GM19372 (cell line): ENCODE data around the gene CELF2.
"Not testable (repeated sequence)": the region's sequence is repeated elsewhere in the genome, so short reads cannot be mapped to it uniquely, and the experiment has no call there.

Source experiments
- ATAC-seq: cut with Tn5 transposase; IDR thresholded peaks from one replicate; pipeline ENCODE4 v1.9.1; 2021; ENCODE audit warnings: mild to moderate bottlenecking, low read depth, moderate library complexity; ENCODE audit not compliant: unreplicated experiment

The CELF2 gene

DNA sequence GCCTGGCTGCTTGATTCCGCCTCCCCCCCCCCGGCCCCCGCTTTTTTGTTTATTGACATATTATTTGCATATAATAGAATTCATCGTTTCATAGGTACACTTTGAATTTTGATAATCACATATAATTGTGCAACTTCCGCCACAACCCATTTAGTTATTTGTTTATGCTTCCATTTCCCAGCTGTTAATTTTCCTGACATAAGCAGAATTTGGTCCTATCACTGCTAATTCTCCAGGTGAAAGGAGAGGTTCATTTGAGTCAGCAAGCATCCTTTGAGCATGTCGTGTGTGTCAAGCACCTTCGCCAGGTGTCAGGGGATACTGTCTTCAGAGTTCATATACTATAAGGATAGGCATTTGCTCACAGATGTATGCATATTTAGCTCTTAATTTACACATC lies 102.2 kb downstream of the CELF2 start:
- ATAC-seq: no peak

DNA sequence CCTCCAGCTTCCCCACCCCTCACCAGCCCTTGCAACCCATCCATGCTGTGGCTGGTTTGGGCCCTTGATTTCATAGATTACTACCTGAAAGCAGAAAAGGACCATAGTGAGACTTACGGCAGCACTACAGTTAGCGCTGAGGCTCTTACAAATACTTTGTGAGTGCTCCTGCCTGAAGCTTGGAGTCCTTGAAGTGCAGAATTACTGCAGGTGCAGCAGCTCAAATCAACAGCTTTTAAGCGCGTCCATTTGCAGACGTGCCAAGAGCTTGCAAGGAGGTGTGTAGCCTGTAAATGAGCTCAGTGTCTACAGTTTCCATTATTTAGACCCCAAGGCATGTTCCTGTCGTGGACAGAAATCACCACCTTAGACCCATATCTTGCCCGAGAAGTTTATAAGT lies 103.0 kb downstream of the CELF2 start:
- ATAC-seq: no peak

DNA sequence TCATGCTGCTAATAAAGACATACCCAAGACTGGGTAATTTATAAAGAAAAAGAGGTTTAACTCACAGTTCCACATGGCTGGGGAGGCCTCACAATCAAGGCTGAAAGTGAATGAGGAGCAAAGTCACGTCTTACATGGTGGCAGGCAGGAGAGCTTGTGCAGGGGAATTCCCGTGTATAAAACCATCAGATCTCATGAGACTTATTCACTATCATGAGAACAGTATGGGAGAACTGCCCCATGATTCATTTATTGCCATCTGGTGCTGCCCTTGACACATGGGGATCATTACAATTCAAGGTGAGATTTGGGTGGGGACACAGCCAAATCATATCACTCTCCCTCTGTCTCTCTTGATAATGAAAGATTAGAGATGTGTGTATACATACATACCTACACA lies 106.2 kb downstream of the CELF2 start:
- not testable (repeated sequence) for ATAC-seq

DNA sequence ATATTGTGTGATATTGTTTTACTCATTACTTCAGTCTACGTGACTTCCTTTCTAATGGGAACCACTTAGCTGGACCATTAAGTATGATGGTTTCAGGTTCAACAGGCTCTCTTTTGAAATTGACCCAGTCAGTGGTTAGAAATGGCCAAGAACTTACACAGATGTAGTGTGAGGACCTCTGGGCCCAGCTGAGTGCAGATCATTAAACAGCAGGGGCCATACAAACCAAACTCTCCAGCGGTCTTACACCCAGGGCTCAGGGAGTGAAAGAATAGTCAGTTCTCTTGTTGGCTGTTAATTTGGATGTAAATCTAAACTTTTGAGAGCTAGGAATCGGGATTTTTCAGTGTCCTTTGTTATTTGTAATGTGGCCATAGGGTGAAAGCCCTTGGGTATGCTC lies 107.3 kb downstream of the CELF2 start:
- ATAC-seq: no peak

DNA sequence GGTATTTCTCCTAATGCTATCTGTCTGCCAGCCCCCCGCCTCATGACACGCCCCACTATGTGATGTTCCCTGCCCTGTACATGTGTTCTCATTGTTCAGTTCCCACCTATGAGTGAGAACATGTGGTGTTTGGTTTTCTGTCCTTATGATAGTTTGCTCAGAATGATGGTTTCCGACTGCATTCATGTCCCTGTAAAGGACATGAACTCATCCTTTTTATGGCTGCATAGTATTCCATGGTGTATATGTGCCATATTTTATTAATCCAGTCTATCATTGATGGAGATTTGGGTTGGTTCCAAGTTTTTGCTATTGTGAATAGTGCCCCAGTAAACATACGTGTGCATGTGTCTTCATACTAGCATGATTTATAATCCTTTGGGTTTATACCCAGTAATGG lies 109.3 kb downstream of the CELF2 start:
- not testable (repeated sequence) for ATAC-seq

DNA sequence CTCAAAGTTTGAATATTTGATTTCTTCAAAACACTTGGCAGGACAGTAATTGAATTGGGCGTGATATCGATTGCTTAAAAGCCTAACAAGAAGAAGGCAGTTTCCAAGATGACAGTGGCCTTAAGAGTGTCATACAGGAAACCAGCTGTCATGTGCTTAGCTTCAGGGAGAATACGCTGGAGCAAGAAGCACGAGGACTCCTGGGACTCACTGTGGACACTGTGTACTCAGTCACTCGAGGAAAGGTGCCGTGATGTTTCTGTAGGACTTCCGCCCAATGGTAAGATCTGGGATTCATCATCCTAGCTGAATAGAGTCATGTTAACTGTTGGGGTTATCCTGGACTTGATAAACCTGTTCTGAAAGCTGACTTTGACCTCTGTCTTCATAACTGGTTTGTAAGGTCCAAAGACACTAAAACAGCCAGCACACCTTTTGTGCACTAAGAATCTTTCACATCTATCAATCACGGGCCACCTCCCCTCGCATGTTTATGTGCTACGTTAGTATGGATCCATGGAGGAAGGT lies 113.5 kb downstream of the CELF2 start:
- ATAC-seq: no peak

DNA sequence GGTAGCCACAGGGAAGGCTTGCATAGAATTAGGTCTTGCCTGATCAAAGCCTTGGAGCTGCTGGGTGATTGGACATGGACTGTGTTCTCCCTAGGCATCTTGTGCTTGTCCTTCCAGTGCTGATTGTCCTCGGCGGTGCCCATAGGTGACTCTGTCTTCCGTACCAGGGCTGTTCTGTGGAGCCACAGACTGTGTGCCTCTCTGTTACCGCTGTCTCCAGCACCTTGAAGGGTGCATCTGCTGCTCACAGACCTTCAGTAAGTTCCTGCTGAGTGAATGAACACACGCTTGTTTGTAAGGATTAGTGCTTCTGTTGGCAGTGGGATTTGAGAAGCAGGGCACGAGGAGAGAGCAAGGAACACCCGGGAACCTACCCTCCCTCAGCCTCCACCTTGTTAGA lies 116.7 kb downstream of the CELF2 start:
- no peak for ATAC-seq

DNA sequence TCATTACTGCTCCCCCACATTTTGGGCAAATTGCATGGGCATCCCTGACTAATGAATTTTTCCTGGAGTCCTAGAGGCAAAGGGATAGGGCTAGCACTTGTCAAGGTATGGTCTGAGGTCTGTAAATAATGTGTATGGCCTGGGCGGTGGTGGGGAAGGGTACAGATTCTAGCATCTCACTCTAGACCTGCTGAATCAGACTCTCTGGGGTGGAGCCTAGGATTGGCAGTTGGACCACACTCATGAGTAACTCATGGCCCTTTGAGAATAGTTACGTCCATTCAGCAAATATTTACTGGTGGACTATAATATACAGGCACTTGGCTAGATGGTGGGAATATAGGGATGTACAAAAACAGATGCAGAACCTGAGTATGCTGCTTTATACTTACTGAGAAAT lies 118.0 kb downstream of the CELF2 start:
- ATAC-seq: no peak

DNA sequence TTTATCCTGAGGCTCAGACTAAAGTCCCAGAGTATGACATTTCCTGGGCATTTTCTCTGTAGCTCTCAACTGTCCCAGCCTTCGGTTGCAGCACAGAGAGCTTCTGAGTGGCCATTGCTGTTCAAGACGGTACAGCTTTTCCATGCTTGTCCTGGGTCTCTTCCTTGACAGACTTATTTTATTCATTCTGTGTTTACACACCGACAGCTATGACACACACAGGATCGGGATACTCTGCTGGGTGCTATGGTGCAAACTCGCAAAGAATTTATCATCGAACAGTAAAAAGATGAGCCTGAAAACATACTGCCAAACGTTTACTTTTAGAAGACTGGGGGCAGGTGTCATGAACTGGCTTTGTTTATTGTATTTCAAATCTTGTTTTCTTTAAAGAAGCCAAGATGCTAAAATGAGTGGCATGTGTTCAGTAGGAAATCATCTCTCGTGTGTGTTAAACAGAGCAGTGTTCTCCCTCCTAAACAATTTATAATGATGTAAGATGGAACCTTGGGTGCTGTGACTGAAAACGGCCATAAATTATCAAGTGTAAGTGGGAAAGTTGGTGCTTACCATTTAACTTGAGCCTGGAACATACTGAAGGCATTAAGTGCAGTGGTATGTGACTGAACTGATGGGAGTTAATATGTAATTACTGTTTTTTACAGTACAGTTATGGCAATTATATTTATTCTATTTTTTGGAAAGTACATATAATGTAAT lies 120.8 kb downstream of the CELF2 start:
- no peak for ATAC-seq

DNA sequence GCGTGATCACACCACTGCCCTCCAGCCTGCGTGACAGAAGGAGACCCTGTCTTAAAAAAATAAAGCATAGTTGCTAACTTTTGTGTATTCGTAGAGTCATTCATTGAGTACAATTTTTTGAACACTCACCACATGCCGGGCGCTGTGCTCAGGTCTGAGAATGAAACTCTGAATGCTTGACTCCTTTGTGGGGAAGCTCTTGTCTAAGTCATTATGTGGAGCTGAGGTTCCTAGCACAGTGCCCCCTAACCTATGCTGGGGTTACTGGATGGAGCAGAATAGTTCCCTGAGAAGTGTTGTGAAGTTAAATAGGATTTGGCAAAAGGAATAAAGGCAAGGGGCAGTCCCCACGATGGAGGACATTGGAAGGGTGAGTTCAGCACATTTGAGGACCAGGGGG lies 123.3 kb downstream of the CELF2 start:
- ATAC-seq: no peak

DNA sequence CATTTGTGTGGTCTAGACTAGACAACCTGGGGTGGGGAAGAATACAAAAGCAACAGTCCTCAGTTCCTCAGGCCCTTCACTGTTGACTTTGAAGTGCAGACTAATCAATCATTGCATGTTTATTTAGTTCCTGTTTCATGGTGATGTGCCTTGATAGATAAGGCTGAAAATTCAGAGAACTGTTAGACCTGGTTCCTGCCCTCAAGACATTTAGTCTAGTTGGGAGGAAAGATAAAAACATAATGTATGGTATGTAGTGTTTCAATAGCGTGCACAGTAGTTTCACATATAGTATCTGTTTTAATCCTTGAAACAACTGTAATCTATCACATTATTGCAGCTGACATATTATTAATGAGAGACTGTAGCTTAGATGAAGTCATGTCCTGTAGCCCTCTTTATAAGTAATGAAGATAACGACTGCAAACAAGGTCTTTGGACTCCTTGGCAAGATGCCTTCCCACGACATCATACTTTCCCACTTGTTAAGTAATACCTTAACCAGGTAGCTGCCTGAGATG lies 124.0 kb downstream of the CELF2 start:
- ATAC-seq: no peak

DNA sequence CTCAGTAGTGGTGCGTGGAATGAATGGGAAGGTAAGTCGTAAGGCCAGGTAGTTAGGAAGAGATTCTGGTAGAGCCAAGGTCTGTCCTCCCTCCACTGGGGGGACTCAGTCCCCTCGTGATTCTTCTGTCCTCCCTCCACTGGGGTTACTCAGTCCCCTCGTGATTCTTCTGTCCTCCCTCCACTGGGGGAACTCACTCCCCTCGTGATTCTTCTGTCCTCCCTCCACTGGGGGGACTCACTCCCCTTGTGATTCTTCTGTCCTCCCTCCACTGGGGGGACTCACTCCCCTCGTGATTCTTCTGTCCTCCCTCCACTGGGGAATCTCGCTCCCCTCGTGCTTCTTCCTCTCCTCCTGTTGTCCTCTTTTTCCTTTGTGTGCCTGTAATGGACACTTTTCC lies 125.1 kb downstream of the CELF2 start:
- no peak for ATAC-seq

DNA sequence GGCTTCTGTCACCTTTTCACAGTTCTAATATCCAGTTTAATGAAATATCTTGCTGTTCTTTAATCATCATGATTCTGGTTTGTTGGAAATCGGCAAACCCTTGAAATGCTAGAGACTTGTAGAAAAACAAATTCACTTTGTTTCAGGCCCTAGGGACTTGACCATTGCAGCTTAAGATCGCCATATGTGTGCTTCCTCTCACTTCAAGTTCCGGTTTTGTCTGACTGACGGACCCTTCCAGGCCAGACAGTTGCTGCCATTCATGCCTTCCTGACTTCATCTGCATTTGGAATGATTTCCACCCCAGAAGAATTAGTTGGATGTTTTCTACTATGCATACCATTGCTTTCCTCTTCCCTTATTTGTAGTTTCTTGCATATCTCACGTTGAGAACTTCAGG lies 125.6 kb downstream of the CELF2 start:
- no peak for ATAC-seq

DNA sequence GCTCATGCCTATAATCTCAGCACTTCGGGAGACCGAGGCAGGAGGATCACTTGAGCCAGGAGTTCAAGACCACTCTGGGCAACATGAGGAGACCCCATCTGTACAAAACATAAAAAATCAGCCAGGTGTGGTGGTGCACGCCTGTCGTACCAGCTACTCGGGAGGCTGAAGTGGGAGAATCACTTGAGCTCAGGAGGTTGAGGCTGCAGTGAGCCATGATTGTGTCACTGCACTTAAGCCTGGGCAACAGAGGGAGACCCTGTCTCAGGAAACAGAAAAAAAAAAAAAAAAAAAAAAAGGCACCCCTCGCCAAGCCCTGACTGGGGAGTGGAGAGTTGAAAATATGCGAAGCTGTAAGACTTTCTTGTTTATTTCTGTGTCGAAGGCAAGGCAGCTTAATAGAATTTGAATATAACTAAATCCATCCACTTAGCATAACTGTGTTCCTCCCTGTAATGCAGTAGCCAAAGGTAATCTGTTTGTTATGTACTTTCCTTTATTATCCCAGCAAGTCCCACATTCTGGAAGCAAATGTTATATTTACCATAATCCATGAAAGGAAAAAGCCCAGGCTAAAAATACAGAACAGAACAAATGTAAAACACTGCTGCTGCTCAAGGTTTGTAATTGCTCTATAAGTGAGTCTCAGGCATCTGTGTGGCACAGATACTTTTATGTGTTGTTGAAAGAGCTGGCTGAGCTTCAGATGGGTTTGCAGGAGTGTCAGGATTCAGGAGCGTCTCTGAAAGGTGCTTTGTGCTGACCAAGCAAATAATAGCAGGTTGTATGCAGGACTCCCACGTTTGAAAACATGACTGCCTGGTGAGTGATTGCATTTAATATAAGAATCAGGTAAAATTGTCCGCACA lies 127.2 kb downstream of the CELF2 start:
- peak; percentile 25 for ATAC-seq

DNA sequence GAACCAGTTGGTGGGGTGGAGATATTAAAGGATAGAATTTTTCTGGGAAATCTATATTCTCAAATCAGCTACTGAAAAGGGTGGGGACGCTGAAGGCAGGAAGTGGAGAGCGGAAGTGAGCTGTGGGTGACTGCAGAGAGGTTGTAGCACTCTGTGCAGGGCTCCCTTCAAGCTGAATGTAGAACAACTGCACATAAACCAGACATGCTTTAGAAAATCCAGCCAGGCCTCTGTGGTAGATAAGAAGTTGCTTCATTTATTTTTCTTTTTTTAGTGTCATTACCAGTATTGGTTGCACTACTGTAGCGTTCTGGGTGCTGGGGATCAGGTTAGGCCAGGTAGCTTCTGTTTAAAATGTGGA lies 127.8 kb downstream of the CELF2 start:
- peak; percentile 70 for ATAC-seq

DNA sequence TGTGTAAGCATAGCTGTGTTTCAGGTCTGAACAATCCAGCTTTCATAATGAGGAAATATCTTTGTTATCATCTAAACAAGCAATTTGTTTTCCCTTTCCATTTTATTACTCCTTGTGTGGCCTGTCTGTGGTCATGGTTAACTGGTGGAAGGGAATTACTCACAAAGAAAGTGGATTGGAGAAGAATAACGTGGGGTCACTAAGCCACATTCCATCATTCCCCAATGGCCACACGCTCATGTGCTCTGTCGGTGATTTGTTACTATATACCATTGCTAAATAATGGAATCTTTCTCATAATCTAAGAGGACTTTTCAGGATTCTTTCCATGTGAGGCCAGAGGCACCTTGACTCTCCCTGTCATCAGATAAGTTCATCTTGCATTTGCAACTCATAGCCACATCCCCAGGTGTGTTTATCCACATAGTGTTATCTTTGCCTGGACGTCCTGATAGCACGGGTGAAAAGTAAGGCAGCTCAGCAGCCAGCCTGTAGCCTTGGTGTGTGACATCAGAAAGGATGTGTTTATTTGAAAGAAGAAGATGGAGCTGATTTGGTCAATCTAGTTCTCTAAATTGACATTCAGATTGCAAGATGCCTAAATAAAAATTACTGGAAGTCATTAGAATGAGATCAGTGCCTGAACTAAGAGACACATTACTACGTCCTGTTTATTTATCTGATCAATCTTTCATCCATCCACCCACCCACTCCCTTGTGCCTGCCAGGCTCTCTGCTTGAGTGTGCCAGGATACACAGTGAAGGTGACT lies 128.9 kb downstream of the CELF2 start:
- no peak for ATAC-seq

DNA sequence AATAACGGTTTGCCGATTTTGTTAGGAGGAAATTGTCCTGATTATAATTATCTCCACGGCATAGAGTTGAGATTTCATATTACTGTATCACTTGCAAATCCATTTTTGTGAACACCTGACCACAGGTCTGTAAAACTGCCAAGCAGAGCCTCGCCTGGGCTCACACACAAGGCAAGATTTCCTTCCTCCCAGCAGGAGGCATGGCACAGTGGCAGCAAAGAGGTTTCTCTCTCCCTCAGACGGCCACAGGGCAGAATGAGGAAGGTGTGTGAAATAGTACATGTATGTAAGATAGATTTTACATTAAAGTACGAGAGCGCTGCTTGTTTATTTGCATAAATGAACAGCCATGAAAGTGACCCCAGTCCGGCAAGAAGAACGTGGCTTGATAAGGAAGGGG lies 130.1 kb downstream of the CELF2 start:
- peak; percentile 43 for ATAC-seq

DNA sequence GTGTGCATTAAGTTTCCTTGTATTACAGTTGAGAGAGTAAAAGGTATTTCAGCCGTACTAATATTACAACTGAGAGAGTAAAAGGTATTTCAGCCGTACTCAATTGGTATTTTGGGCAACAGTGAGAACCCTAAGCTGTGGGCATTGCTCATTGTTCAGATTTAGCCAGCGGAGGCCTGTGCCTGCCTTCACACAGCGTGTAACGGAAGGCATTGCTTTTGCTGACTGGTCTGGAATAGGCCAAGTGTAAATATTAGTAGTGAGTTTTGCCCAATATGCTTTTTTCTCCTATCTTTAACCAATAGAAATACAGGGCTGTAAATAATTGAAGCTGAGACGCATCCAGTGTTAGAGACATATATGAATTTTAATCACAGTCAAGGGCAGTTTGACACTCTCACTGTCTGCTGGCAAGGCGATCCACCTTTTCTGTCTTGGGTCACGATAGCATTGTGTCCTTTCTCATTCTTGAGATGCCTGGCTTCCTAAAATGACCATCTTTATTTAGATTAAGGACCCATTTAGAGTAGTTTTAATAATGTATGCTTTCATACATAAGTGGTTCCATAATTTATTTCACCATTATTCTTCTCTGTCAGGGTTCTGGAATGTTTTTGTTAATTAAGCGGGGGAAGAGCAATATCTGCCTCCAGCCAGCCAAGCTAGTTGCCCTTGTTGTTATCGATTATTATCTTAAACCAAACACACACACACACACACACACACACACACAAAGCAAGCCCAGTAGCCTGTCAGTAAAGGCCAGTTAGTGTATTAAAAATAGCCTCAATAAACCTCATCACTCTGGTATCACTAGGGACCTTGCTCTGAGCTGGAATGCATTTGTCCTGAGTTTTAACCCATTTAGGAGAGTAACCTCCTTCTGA lies 130.7 kb downstream of the CELF2 start:
- no peak for ATAC-seq

DNA sequence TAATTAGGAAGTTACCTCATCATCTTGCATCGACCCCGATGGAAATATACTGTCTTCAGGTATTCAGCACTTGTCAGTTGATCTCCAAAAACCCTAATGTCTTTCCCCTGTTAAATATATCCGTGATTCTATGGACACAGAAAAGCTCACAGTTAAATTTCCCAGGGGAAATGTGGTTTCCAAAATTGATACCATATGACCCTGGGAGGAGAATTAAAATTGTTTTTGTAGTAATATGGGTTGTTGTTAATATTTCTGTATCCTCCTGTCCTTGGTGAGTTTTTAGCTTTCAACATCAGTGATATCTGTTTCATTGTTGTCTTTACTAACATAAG lies 132.1 kb downstream of the CELF2 start:
- ATAC-seq: no peak

DNA sequence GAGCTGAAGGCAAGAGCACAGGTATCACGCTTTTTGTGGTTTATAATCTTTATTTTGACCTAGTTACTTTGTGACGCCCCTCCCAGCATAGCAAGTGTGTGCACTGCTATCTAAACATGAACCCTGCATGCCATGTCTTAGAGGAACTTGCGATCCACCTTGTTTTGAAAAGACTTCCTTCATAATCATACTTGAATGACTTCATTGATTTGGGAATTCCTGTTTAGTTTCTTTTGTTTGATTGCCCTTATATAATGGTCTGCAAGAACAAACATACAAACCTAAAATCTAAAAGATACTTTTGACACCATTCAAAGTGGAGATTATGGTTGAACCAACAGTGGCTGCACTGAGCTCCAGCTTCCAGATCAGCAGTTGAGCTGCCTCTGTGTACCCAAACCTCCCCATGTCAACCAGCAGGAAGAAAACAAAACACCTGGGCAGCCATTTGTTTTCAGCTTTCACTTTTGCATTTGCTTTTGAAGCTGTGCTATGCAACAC lies 132.6 kb downstream of the CELF2 start:
- ATAC-seq: no peak
